HG03135 (cell line): ENCODE results near the gene PKP4.
"Not testable (repeated sequence)": the region's sequence is repeated elsewhere in the genome, so short reads cannot be mapped to it uniquely, and the experiment has no call there.

Source experiments
- ATAC-seq: cut with Tn5 transposase; IDR thresholded peaks from one replicate; pipeline ENCODE4 v1.9.1; 2021; ENCODE audit warnings: mild to moderate bottlenecking, moderate library complexity; ENCODE audit not compliant: unreplicated experiment

PKP4 gene

DNA sequence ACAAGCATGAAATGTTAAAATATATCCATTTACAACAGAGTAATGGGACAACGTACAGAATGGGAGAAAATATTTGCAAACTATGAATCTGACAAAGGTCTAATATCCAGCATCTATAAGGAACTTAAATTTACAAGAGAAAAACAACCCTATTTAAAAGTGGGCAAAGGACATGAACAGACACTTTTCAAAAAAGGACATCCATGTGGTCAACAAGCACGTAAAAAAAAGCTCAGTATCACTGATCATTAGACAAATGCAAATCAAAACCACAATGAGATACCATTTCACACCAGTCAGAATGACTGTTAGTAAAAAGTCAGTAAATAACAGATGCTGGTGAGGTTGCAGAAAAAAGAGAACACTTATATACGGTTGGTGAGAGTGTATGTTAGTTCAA is 16.1 kb downstream of the PKP4 start:
- ATAC-seq = not testable (repeated sequence)

GRCh38 chr2:158473300-158473699 is 16.5 kb downstream of the PKP4 start:
- not testable (repeated sequence) for ATAC-seq

- no peak for ATAC-seq
Observed at GRCh38 chr2:158473719-158474392, 17.1 kb downstream of the PKP4 start.

DNA sequence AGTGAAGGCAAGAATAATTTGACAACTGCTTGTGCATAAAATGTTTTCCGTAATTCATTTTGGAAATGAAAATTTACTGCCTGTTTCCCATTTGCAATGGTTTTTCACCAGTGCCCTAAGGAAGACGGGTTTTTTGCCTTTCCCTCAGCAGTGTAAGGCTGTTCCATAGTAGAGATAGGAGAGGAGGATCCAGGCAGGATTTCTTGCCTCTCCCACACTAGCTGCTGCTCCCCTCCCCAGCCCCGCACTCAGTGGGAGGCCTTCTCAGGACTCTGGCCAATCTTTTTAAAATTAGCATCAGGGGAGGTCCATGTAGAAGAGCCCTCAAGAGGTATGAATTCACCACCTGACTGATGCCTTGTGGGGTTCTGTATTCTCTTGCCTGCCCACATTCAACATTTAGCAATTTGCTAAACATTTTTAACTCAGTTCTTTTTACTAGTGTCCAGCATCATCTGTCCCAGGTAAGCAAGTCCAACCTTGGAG is 17.8 kb downstream of the PKP4 start:
- ATAC-seq = not testable (repeated sequence)

GRCh38 chr2:158477202-158477601 is 20.4 kb downstream of the PKP4 start:
- no peak for ATAC-seq

GRCh38 chr2:158478237-158478636 is 21.5 kb downstream of the PKP4 start:
- ATAC-seq = no peak

DNA sequence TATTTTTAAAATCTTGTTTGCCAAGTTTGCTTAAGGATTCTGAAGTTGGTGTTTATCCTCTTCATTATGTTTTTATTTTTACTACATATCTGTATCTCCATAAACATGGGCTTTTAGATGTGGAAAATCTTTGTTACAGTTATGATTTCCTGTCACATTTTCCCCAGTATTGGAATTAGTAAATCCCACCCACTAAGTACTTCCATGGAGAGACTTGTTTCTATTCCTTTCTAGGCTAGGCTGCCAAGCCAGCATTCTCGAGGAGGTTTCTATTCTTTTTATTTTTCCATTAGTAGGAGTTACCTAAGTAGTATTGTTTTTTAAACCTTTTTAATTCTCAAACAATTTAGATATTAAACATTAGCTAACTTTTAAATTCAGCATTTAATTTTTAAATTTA is 22.1 kb downstream of the PKP4 start:
- no peak for ATAC-seq

- ATAC-seq = no peak
Observed at GRCh38 chr2:158481116-158481515, 24.4 kb downstream of the PKP4 start.

GRCh38 chr2:158482594-158482993 is 25.8 kb downstream of the PKP4 start:
- no peak for ATAC-seq

DNA sequence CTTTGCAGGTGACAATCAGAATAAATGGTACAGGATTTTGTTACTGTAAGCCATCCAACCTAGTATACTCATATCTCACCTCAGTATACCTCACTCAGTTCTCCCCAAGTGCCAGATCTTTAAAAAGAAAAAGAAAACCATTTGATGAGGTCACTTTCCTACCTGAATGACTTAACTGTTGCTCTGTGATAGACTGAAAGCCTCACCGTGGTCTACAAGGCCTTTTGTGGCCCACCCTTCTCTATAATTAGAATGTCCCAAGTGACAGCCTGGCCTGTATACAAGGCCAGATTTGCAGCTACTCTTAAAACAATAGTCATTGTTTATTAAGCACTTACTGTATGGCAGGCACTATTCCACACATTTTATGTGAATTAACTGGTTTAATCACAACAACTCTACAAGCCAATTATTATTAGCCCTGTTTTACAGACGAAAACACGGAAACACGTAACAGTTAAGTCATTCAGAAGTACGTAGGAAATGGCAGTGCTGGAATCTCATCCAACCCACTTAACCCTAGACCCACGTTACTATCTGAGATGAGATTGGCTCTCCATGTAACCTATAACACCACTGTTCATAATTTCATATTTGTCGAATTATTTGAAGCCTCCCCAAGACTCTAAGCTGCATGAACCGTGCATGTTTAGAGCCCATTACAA is 28.3 kb downstream of the PKP4 start:
- ATAC-seq = peak; percentile 50

DNA sequence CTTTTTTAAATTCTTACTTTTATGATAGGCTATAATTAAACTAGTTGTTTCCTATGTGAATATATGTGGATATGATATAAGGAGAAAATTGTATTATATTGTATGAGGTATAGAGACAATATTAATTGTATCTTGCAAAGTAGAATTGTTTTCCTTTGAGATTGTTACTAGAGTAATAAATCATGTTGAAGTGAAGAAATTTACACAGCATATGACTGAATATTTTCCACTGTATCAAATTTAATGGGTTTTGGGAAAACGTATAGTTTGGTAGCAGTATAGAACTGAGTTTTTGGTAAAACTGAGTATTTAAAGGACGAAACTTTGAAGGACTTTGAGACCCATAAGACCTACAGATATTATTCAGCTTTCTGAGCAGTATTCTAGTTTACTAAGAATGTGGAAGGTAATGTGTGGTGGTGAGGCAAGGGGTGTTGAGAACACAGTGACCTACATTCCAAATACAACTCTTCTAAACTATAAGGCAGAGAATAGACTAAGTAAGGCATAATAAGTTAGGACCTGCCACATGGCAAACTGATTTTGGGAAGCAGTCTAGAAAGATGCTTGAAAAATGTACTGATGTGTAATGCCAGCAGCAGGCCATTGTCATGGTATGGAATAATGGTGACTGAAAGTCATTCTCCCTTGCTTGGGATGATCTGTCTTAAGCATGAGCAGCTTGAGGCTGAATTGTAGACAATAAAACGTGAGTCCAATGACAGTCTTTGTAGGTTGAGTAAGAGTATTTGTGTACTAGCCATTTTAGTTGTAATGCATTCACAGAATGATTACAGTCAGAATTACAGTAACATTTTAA is 29.6 kb downstream of the PKP4 start:
- no peak for ATAC-seq

DNA sequence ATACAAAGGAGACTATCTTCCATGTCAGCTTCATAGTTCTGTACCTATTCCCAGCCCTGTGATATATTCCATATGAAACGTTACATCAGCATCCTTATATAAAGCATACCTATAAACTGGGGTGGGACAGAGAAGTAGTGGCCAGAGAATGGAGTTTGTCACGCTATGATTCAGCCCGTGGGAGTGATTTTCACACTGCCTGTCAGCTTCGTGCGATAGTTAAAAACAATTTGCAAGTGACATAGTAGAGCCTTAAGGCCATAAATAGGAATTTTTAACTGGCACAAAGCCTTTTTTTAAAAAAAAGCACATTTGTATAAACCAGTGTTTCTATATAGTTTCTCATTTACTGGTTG is 30.2 kb downstream of the PKP4 start:
- ATAC-seq = no peak

- no peak for ATAC-seq
Observed at GRCh38 chr2:158487419-158487818, 30.7 kb downstream of the PKP4 start.

DNA sequence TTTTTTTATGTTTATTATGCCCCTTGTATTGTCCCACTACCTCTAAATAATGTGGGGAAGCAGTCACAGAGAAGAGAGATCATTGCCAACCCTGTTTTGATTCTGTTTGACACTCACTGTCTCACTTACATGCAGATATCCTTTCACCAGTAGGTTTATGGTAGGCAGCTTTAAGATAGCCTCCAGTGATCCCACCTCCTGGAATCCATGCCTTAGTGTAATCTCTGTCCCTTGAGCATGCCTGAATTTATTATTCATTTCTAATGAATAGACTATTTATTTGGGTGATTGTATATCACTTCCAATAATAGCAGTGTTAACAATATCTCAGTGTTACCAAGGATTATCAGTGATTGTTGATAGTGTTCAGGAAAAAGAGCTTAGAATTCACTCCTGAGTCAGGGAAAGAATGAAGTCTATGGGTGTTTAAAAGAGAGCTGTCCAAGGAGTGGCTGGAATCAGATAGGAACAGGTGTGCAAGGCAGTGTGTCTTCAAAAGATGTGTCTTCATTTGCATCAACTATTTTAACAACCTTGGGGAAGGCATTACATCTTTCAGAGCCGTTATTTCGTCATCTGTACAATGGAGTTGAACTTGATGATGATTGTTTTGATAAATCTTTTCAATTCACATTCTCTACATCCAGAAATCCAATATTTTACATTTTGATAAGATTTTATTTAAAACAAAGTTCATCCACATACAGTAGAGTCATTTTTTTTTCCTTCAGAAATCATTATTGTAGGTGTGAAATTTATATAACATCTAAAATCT is 31.9 kb downstream of the PKP4 start:
- no peak for ATAC-seq

DNA sequence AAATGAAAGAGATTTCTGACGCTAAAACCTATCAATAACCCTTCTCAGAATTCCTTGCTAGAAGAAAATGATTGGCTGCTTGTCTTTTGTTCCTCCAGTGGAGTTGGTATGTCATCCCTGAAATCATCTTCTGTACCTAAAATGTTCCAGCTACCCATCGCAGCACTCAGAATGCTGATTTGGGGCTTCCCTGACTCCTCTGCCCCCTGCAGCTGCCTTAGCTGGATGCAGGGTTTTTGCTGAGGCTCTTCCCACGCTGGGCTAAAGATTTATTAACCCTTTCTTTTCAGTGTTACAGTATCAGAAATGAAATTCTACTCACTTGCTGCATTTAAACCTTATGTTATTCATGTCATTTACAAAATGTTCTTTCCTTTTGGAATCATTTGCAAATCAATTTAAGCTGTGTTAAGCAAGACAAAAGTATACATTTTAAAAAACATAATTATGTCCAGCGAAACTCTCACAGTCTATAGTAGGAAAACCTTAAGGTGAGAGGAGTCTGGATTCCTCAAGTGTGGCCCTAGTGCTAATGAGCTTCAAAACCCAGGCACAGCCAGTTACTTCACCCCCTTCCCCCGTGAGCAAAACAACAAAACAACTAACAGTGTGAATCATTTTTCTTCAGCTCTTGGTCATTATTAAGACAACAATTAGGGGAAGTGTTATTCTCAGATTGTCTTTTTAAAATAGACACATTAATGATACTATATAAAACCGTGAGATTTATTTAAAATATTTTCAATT is 32.8 kb downstream of the PKP4 start:
- no peak for ATAC-seq

GRCh38 chr2:158491072-158491471 is 34.3 kb downstream of the PKP4 start:
- no peak for ATAC-seq

- ATAC-seq = no peak
Observed at GRCh38 chr2:158493458-158493857, 36.7 kb downstream of the PKP4 start.

DNA sequence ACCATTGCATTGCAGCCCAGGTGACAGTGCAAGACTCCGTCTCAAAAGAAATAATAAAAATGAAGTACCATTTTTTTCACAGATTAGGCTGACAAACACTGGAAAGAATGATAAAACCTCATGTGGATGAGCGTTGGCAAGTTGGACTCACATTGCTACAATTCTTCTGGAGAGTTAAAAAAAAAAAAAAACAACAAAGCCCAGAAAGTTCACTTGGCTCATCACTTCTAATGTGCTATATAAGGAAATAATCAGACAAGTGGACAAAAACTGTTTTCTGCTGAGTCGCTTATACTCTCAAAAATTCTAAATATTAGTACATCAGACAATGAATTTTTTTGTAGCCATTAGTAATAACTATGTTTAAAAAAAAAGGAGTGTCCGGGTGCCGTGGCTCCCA is 38.4 kb downstream of the PKP4 start:
- no peak for ATAC-seq

- no peak for ATAC-seq
Observed at GRCh38 chr2:158496986-158497385, 40.2 kb downstream of the PKP4 start.

GRCh38 chr2:158497486-158497885 is 40.7 kb downstream of the PKP4 start:
- no peak for ATAC-seq
